Gastroesophageal sphincter (tissue), 4 donors: ENCODE measurements around the gene GRID2. TPM values are rescaled to one million over a fixed set of nuclear protein-coding genes. Genes with fewer than 3 reads are reported as not detected.

Source experiments
- ATAC-seq: fragments of 150-250 bp; one replicate; pipeline ENCODE4 v1.9.1; 2016; ENCODE audit warnings: mild to moderate bottlenecking, moderate library complexity
- H3K27ac ChIP-seq, 4 donors: fragments of 200-600 bp; sonication (generic) in 3 of 4; 1 replicate in 3 of 4; 2 replicates in 1 of 4; pipeline ENCODE4 v1.5.1; 2016 to 2019
- H3K27me3 ChIP-seq: fragments of 200-600 bp; sonication (generic); one replicate; pipeline ENCODE4 v1.5.1; 2019
- H3K36me3 ChIP-seq, 2 donors: fragments of 200-600 bp; sonication (generic); one replicate each; pipeline ENCODE4 v1.5.1; 2019; ENCODE audit warnings: control low read depth in 1 of 2
- H3K4me1 ChIP-seq, 3 donors: fragments of 200-600 bp; sonication (generic); 1 replicate in 2 of 3; 2 replicates in 1 of 3; pipeline ENCODE4 v1.5.1; 2016 to 2019; ENCODE audit warnings: control low read depth in 2 of 3
- H3K4me3 ChIP-seq, 2 donors: fragments of 200-600 bp; sonication (generic); one replicate each; pipeline ENCODE4 v1.5.1; 2019; ENCODE audit warnings: mild to moderate bottlenecking in 1 of 2, moderate library complexity in 1 of 2
- H3K9me3 ChIP-seq, 3 donors: fragments of 200-600 bp; sonication (generic); one replicate each; pipeline ENCODE4 v1.5.1; 2017 to 2019; ENCODE audit warnings: control low read depth in 2 of 3
- EP300 ChIP-seq: sonication (generic); formaldehyde crosslinking; IDR thresholded peaks from one replicate; pipeline ENCODE4 v1.6.1; 2017; ENCODE audit warnings: antibody characterized with exemption, mild to moderate bottlenecking
- POLR2A ChIP-seq, 2 donors: fragments of 450-650 bp; IDR thresholded peaks; one replicate each; pipeline ENCODE4 v1.6.1; 2017; ENCODE audit warnings: antibody characterized with exemption in 2 of 2, mild to moderate bottlenecking in 2 of 2, moderate library complexity in 1 of 2
- POLR2AphosphoS5 ChIP-seq: sonication (generic); formaldehyde crosslinking; IDR thresholded peaks from one replicate; pipeline ENCODE4 v1.6.1; 2017; ENCODE audit warnings: antibody characterized with exemption
- WGBS, 2 donors: methylation state at CpG; one replicate each; pipeline ENCODE4 v1.1.5; 2018; ENCODE audit warnings: low coverage in 1 of 2; 5-methylcytosine and 5-hydroxymethylcytosine counted together
- total RNA-seq, 4 donors: library from RNA; depleted of rRNA; stranded (reverse); fragments of >200 nt; gene quantifications; one replicate each; pipeline ENCODE4 v1.1.0, GENCODE V29; 2016
- TF ChIP-seq, protein P1 (sequence below), 4 experiments: fragments of 200-600 bp in 2 of 4; fragments of 450-650 bp in 2 of 4; sonication (generic) in 1 of 4; IDR thresholded peaks; one replicate each; pipeline ENCODE4 v1.5.1; 2017 to 2019; ENCODE audit warnings: antibody characterized with exemption in 4 of 4, mild to moderate bottlenecking in 2 of 4, moderate library complexity in 2 of 4

Gene GRID2
- total RNA-seq, 4 donors from 2014 or later = 0.81 TPM; not detected in 3

GRCh38 chr4:93168053-93168452 is 864.3 kb downstream of the GRID2 start:
- Histone ChIP-seq H3K4me1 (no peaks in the 10 kb centered on the region), H3K27me3 (no peaks in the 10 kb centered on the region), H3K36me3 (no peaks in the 10 kb centered on the region), H3K9me3 (no peaks in the 10 kb centered on the region), H3K4me3 (no peak overlapping the region), H3K27ac (no peak overlapping the region)
- WGBS, 2 donors = 64 to 88% methylated on average over 1 to 4 of the region's 4 CpGs
- ATAC-seq = no peak
- TF ChIP-seq EP300 (no peak), POLR2A (IDR thresholded peaks at IDR 0.05) (no peak), POLR2AphosphoS5 (no peak)
- TF ChIP-seq, protein P1, sequence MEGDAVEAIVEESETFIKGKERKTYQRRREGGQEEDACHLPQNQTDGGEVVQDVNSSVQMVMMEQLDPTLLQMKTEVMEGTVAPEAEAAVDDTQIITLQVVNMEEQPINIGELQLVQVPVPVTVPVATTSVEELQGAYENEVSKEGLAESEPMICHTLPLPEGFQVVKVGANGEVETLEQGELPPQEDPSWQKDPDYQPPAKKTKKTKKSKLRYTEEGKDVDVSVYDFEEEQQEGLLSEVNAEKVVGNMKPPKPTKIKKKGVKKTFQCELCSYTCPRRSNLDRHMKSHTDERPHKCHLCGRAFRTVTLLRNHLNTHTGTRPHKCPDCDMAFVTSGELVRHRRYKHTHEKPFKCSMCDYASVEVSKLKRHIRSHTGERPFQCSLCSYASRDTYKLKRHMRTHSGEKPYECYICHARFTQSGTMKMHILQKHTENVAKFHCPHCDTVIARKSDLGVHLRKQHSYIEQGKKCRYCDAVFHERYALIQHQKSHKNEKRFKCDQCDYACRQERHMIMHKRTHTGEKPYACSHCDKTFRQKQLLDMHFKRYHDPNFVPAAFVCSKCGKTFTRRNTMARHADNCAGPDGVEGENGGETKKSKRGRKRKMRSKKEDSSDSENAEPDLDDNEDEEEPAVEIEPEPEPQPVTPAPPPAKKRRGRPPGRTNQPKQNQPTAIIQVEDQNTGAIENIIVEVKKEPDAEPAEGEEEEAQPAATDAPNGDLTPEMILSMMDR (IDR thresholded peaks at IDR 0.05) = no peak

- TF ChIP-seq POLR2AphosphoS5 (no peak), EP300 (no peak), POLR2A (IDR thresholded peaks at IDR 0.05) (no peak)
- TF ChIP-seq, protein P1 (IDR thresholded peaks at IDR 0.05) = no peak
- Histone ChIP-seq H3K4me1 (no peaks in the 10 kb centered on the region), H3K4me3 (no peak overlapping the region), H3K36me3 (no peaks in the 10 kb centered on the region), H3K27me3 (no peaks in the 10 kb centered on the region), H3K9me3 (no peaks in the 10 kb centered on the region), H3K27ac (no peak overlapping the region)
- no peak for ATAC-seq
- 92 to 100% methylated on average over 5 to 6 of the region's 6 CpGs for WGBS, 2 donors
These were observed 866.2 kb downstream of the GRID2 start for GRCh38 chr4:93169966-93170365.

DNA sequence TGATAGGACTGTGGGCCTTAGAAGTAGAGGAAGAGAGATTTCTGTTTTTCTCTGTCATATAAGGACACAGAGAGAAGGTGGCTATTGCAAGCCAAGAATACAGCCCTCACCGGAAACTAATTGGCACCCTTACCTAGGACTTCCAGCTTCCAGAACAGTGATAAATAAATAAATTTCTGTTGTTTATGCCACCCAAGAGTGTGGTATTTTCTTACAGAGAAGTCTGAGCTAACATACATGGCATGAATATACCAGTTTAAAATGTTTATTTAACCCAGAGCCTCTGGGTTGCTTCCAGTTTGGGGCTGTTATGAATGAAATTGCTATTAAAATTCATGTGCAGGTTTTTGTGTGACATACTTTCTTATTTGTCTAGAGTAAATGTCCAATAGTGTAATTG is 870.8 kb downstream of the GRID2 start:
- WGBS, 2 donors = 0 to 63% methylated on average over 1 of the region's 1 CpG
- no peak for ATAC-seq
- Histone ChIP-seq H3K9me3 (no peaks in the 10 kb centered on the region), H3K4me1 (no peaks in the 10 kb centered on the region), H3K4me3 (no peak overlapping the region), H3K27me3 (no peaks in the 10 kb centered on the region), H3K36me3 (no peaks in the 10 kb centered on the region), H3K27ac (no peak overlapping the region)
- TF ChIP-seq, protein P1 (IDR thresholded peaks at IDR 0.05) = no peak

GRCh38 chr4:93178279-93178678 is 874.5 kb downstream of the GRID2 start:
- Histone ChIP-seq H3K36me3 (no peaks in the 10 kb centered on the region), H3K9me3 (no peaks in the 10 kb centered on the region), H3K4me1 (no peaks in the 10 kb centered on the region), H3K27me3 (no peaks in the 10 kb centered on the region), H3K27ac (no peak overlapping the region), H3K4me3 (no peak overlapping the region)
- no peak for ATAC-seq
- no peak for TF ChIP-seq POLR2AphosphoS5
- TF ChIP-seq, protein P1 (IDR thresholded peaks at IDR 0.05) = no peak
- TF ChIP-seq POLR2A (IDR thresholded peaks at IDR 0.05) = no peak
- no peak for TF ChIP-seq EP300
- 90% methylated on average over 2 of the region's 2 CpGs; no CpG with 5 or more reads in 1 of the 2 donors for WGBS, 2 donors

GRCh38 chr4:93179044-93179443 is 875.3 kb downstream of the GRID2 start:
- TF ChIP-seq EP300 = no peak
- TF ChIP-seq POLR2AphosphoS5 = no peak
- TF ChIP-seq POLR2A (IDR thresholded peaks at IDR 0.05) = no peak
- TF ChIP-seq, protein P1 (IDR thresholded peaks at IDR 0.05) = no peak
- 35 to 100% methylated on average over 1 to 2 of the region's 2 CpGs for WGBS, 2 donors
- Histone ChIP-seq H3K4me1 (no peaks in the 10 kb centered on the region), H3K27ac (no peak overlapping the region), H3K9me3 (no peaks in the 10 kb centered on the region), H3K27me3 (no peaks in the 10 kb centered on the region), H3K4me3 (no peak overlapping the region), H3K36me3 (no peaks in the 10 kb centered on the region)
- ATAC-seq = no peak
